Neural cell (in vitro differentiated cells): ENCODE measurements around the gene VSTM5. TPM values are rescaled to one million over a fixed set of nuclear protein-coding genes. Genes with fewer than 3 reads are reported as not detected.

ENCODE experiments used
- H2AFZ ChIP-seq: fragments of 200-600, 300-800 bp; sonication (generic), shearing (Covaris generic); 2 replicates; pipeline ENCODE4 v1.6.0; 2014; ENCODE audit warnings: low read depth, mild to moderate bottlenecking, antibody characterized with exemption, low read length, moderate library complexity
- H3F3A ChIP-seq: fragments of 200-600 bp; shearing (Covaris generic); 2 replicates; pipeline ENCODE4 v1.6.1; 2016; ENCODE audit warnings: mild to moderate bottlenecking, moderate library complexity, mixed read lengths, antibody characterized with exemption, low read length; ENCODE audit not compliant: insufficient read depth, poor library complexity, severe bottlenecking
- H3K27ac ChIP-seq: fragments of 200-600, 300-800 bp; sonication (generic), shearing (Covaris generic); 2 replicates; pipeline ENCODE4 v1.5.1; 2014; ENCODE audit warnings: mild to moderate bottlenecking, low read length, moderate library complexity
- H3K27me3 ChIP-seq: fragments of 300-800, 200-600 bp; sonication (generic), shearing (Covaris generic); 2 replicates; pipeline ENCODE4 v1.6.0; 2014; ENCODE audit warnings: mild to moderate bottlenecking, low read depth, low read length, moderate library complexity; ENCODE audit not compliant: insufficient read depth
- H3K36me3 ChIP-seq: fragments of 300-800, 200-600 bp; sonication (generic), shearing (Covaris generic); 2 replicates; pipeline ENCODE4 v1.5.1; 2014; ENCODE audit warnings: mild to moderate bottlenecking, antibody characterized with exemption, low read length, moderate library complexity; ENCODE audit not compliant: insufficient read depth
- H3K4me2 ChIP-seq: fragments of 300-800, 200-600 bp; sonication (generic), shearing (Covaris generic); 2 replicates; pipeline ENCODE4 v1.6.0; 2014; ENCODE audit warnings: mild to moderate bottlenecking, low read length
- H3K4me3 ChIP-seq: fragments of 300-800, 200-600 bp; sonication (generic), shearing (Covaris generic); 2 replicates; pipeline ENCODE4 v1.5.1; 2014; ENCODE audit warnings: mild to moderate bottlenecking, low read length, moderate library complexity
- H3K79me2 ChIP-seq: fragments of 200-600 bp; shearing (Covaris generic); replicated peaks from 2 replicates; pipeline ENCODE4 v1.6.0; 2014; ENCODE audit warnings: mild to moderate bottlenecking, low read length, moderate library complexity; ENCODE audit not compliant: insufficient read depth
- H3K9ac ChIP-seq: fragments of 300-800, 200-600 bp; sonication (generic), shearing (Covaris generic); 2 replicates; pipeline ENCODE4 v1.6.1; 2016; ENCODE audit warnings: mild to moderate bottlenecking, low read length, mixed read lengths
- H3K9me2 ChIP-seq: fragments of 200-600 bp; shearing (Covaris generic); 2 replicates; pipeline ENCODE4 v1.6.1; 2016; ENCODE audit warnings: mild to moderate bottlenecking, low read length, mixed read lengths; ENCODE audit not compliant: insufficient read depth
- H3K9me3 ChIP-seq: fragments of 200-600, 300-800 bp; sonication (generic), shearing (Covaris generic); 2 replicates; pipeline ENCODE4 v1.6.1; 2016; ENCODE audit warnings: mild to moderate bottlenecking, mixed run types, low read length, moderate library complexity, mixed read lengths
- H4K20me1 ChIP-seq: fragments of 200-600 bp; shearing (Covaris generic); 2 replicates; pipeline ENCODE4 v1.6.1; 2016; ENCODE audit warnings: mild to moderate bottlenecking, mixed run types; ENCODE audit not compliant: insufficient read depth
- EP300 ChIP-seq: fragments of 450-650 bp; conservative IDR thresholded peaks from 2 replicates; pipeline ENCODE4 v1.6.1; 2014; ENCODE audit warnings: antibody characterized with exemption, mild to moderate bottlenecking, moderate library complexity; ENCODE audit not compliant: poor library complexity, severe bottlenecking
- EZH2 ChIP-seq: fragments of 200-600, 300-800 bp; shearing (Covaris generic), sonication (generic); IDR thresholded peaks from 2 replicates; pipeline ENCODE4 v1.6.1; 2014; ENCODE audit warnings: antibody characterized with exemption, low read length, borderline replicate concordance, mild to moderate bottlenecking; ENCODE audit not compliant: insufficient read depth, poor library complexity, severe bottlenecking
- MXI1 ChIP-seq: fragments of 450-650 bp; conservative IDR thresholded peaks from 2 replicates; pipeline ENCODE4 v1.6.1; 2014; ENCODE audit warnings: antibody characterized with exemption, mild to moderate bottlenecking; ENCODE audit not compliant: poor library complexity, severe bottlenecking
- POLR2AphosphoS5 ChIP-seq: IDR thresholded peaks from 2 replicates; pipeline ENCODE4 v1.6.1; 2012
- RAD21 ChIP-seq: fragments of 450-650 bp; conservative IDR thresholded peaks from 2 replicates; pipeline ENCODE4 v1.6.1; 2014; ENCODE audit warnings: antibody characterized with exemption, mild to moderate bottlenecking, moderate library complexity
- SMC3 ChIP-seq: fragments of 450-650 bp; conservative IDR thresholded peaks from 2 replicates; pipeline ENCODE4 v1.6.1; 2014; ENCODE audit warnings: antibody characterized with exemption, mild to moderate bottlenecking, moderate library complexity; ENCODE audit not compliant: poor library complexity
- TAF1 ChIP-seq: IDR thresholded peaks from 2 replicates; pipeline ENCODE4 v1.6.1; 2012; ENCODE audit warnings: low read depth
- polyA plus RNA-seq: library from polyadenylated mRNA; depleted of rRNA; stranded (reverse); fragments of >200 nt; gene quantifications from 2 replicates; pipeline ENCODE4 v1.2.3, GENCODE V29; 2014
- TF ChIP-seq, protein P1 (sequence below): fragments of 450-650 bp; IDR thresholded peaks from 2 replicates; pipeline ENCODE4 v1.5.1; 2014; ENCODE audit warnings: antibody characterized with exemption, mild to moderate bottlenecking, moderate library complexity; ENCODE audit not compliant: poor library complexity, severe bottlenecking
- TF ChIP-seq, protein P2 (sequence below): IDR thresholded peaks from 2 replicates; pipeline ENCODE4 v1.6.1; 2012; ENCODE audit warnings: borderline replicate concordance

VSTM5 gene
- polyA plus RNA-seq, 1 donor from 2014 or later = not detected

DNA sequence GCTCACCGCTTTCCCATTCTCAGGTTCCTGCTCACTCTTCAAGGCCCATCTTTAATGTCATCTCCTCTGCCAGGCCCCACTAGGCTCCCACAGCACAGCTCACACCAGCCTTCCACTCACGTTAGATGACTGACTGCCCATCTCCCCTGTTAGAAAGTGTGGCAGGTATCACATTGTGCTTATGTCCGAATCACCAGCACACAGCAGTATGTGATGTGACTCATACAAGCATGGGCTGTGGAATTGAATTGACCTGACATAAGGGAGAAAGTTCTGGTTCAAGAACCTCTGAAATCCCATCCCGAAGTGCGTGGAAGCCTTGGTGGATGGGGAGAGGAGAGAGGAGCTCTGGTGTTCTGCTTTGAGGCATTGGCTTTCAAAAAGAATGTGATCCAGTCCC is 6.5 kb downstream of the VSTM5 start:
- Histone ChIP-seq H3K27me3 (no peaks in the 10 kb centered on the region), H3K27ac (no peak overlapping the region), H3K79me2 (no peaks in the 10 kb centered on the region), H3K9me3 (no peaks in the 10 kb centered on the region), H3K4me3 (no peak overlapping the region), H3F3A (no peaks in the 10 kb centered on the region), H3K4me2 (no peak overlapping the region), H2AFZ (no peak overlapping the region), H3K9me2 (no peaks in the 10 kb centered on the region), H3K36me3 (no peaks in the 10 kb centered on the region), H4K20me1 (no peaks in the 10 kb centered on the region), H3K9ac (no peak overlapping the region)
- TF ChIP-seq EZH2 (no peak), EP300 (no peak), SMC3 (no peak), TAF1 (no peak), RAD21 (no peak), POLR2AphosphoS5 (no peak), MXI1 (no peak)
- TF ChIP-seq, protein P1, sequence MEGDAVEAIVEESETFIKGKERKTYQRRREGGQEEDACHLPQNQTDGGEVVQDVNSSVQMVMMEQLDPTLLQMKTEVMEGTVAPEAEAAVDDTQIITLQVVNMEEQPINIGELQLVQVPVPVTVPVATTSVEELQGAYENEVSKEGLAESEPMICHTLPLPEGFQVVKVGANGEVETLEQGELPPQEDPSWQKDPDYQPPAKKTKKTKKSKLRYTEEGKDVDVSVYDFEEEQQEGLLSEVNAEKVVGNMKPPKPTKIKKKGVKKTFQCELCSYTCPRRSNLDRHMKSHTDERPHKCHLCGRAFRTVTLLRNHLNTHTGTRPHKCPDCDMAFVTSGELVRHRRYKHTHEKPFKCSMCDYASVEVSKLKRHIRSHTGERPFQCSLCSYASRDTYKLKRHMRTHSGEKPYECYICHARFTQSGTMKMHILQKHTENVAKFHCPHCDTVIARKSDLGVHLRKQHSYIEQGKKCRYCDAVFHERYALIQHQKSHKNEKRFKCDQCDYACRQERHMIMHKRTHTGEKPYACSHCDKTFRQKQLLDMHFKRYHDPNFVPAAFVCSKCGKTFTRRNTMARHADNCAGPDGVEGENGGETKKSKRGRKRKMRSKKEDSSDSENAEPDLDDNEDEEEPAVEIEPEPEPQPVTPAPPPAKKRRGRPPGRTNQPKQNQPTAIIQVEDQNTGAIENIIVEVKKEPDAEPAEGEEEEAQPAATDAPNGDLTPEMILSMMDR = no peak
- TF ChIP-seq, protein P2, sequence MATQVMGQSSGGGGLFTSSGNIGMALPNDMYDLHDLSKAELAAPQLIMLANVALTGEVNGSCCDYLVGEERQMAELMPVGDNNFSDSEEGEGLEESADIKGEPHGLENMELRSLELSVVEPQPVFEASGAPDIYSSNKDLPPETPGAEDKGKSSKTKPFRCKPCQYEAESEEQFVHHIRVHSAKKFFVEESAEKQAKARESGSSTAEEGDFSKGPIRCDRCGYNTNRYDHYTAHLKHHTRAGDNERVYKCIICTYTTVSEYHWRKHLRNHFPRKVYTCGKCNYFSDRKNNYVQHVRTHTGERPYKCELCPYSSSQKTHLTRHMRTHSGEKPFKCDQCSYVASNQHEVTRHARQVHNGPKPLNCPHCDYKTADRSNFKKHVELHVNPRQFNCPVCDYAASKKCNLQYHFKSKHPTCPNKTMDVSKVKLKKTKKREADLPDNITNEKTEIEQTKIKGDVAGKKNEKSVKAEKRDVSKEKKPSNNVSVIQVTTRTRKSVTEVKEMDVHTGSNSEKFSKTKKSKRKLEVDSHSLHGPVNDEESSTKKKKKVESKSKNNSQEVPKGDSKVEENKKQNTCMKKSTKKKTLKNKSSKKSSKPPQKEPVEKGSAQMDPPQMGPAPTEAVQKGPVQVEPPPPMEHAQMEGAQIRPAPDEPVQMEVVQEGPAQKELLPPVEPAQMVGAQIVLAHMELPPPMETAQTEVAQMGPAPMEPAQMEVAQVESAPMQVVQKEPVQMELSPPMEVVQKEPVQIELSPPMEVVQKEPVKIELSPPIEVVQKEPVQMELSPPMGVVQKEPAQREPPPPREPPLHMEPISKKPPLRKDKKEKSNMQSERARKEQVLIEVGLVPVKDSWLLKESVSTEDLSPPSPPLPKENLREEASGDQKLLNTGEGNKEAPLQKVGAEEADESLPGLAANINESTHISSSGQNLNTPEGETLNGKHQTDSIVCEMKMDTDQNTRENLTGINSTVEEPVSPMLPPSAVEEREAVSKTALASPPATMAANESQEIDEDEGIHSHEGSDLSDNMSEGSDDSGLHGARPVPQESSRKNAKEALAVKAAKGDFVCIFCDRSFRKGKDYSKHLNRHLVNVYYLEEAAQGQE = no peak

DNA sequence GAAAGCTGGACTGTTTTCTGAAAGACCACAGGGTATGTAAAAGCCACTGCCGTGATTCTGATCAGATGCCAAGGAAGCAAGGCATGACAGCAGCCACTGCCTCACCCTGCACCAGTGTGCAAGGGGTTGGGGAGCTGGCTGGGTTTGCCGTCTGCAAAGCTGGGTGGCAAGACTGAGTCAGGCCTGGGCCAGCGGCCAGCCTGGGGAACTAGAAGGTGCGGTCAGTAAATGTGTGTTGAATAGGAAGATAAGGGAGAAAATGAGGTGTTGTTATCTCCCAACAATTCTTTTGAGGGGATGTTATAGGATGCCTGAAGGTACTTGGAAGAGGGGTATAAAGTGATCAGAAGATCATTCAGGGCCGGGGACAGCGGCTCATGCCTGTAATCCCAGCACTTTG is 8.0 kb downstream of the VSTM5 start:
- Histone ChIP-seq H3K4me2 (no peak overlapping the region), H3K9me2 (no peaks in the 10 kb centered on the region), H3K9ac (no peak overlapping the region), H2AFZ (no peak overlapping the region), H3K36me3 (no peaks in the 10 kb centered on the region), H3K4me3 (no peak overlapping the region), H3K9me3 (no peaks in the 10 kb centered on the region), H4K20me1 (no peaks in the 10 kb centered on the region), H3K27ac (no peak overlapping the region), H3F3A (no peaks in the 10 kb centered on the region), H3K27me3 (no peaks in the 10 kb centered on the region), H3K79me2 (no peaks in the 10 kb centered on the region)
- no peak for TF ChIP-seq MXI1
- TF ChIP-seq EP300 = no peak
- TF ChIP-seq RAD21 = no peak
- TF ChIP-seq POLR2AphosphoS5 = no peak
- TF ChIP-seq EZH2 = no peak
- no peak for TF ChIP-seq SMC3
- TF ChIP-seq, protein P1 = no peak
- TF ChIP-seq TAF1 = no peak
- TF ChIP-seq, protein P2 = no peak
